CMK (cell line): Measurements from ENCODE around the gene WDR88.
"Not testable (repeated sequence)": the region's sequence is repeated elsewhere in the genome, so short reads cannot be mapped to it uniquely, and the experiment has no call there.

Experiments
- DNase-seq: peaks from one replicate; pipeline ENCODE4 v3.0.0-alpha.2; 2010; ENCODE audit warnings: low read depth

WDR88 gene

DNA sequence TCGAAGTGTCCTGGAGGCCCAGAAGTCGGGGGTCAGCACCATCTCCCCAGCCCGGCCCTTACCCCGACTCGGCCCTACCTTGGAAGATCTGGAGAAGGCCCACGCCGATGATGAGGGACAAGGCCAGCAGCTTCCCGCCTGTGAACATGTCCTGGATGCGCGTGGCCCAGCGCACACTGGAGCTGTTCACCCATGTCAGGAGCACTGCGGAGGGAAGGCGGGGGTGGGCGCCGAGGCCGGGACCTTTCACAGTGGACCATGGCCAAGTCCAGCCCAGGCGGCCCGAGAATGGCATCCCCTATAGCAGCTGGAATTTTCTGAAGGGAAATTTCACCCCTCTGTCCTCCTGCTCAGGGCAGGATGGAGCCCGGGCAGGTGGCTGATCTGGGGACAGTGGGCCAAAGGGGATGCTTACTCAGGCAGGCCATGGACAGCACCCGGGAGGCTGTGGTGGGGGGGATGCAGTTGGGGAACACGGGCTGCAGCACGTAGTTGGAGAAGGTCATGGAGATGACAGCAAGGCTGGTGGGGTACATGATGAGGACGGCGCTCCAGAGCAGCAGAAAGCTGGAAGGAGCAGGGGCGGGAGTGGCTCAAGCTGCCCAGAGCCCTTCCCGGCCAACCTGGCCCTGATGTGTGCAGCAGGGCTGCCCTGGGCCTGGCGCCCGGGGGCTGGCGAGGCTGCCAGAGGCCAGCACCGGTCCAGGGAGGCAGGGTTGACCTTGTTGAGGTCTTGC lies 80.7 kb downstream of the WDR88 start:
- DNase-seq = no peak

GRCh38 chr19:33214596-33214995 lies 82.7 kb downstream of the WDR88 start:
- no peak for DNase-seq

DNA sequence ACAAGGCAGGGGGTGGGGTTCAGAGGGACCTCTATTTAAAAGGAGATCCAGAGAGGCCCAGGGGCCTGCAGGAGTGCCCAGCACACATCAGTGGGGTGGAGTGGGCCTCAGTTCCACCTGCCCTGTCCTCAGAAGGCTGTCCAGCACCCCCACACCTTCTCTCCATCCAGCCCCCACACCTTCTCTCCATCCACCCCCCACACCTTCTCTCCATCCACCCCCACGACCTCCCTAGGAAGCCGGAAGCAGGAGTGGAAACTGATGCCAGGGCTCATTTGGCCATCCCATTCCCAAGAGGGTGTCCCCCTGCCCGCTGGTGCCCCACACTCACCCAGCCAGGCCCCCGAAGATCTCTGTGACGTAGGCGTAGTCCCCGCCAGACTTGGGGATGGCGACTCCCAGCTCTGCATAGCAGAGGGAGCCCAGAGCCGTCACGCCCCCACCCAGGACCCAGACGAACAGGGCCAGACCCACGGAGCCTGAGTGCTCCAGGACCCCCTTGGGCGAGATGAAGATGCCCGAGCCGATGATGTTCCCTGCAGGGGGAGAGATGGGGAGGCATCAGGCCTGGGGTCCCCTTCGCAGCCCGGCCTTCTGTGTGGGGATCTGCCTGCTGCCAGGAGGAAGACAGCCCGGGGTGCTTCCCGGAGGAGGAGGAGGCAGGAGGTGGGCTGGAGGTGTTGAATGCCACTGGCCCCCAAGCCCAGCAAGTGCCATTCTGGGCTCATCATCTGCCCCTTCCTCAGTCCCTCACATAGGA lies 83.7 kb downstream of the WDR88 start:
- DNase-seq = no peak

DNA sequence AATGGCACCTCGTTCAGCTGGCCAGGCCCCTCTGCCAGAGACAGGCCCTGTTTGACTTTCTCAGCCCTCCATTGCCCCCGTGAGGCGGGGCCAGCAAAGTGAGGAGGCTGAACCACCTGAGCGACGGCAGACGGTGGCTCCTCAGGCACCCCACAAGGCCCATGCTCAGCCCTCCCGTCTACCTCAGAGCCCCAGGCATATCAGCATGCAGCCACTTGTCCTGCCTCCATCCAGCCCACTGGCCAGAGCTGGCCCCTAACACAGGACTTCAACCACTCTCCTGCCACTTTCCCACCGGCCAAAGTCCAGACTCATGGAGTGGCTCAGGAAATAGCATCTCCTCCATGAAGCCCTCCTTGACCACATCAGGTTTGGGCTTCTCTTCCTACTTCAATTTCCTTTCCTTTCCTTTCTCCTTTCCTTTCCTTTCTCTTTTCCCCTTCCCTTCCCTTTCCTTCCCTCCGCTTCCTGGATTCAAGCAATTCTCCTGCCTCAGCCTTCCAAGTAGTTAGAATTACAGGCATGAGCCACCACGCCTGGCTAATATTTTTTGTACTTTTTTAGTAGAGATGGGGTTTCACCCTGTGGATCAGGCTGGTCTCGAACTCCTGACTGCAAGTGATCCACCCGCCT lies 84.4 kb downstream of the WDR88 start:
- no peak for DNase-seq

DNA sequence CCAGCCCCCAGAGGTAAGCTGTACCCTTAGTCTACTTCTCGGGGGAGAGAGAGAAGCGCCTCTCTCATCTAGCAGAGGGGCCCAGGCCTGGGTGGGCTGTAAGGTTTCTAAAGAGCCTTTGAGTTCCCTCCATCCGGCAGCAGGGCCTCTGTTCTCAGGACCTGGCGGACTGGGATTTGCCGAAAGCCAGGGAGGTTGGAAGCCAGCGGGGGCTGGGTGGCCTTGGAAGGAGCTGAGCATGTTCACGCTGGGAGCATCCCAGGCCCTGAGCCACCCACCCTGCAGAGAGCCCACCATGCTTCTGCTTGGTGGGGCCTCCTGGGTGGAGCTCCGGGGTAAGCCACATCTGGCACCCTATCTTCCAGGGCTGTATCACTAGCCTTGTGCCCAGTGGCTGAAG lies 86.0 kb downstream of the WDR88 start:
- no peak for DNase-seq

- no peak for DNase-seq
These were observed 87.4 kb downstream of the WDR88 start for GRCh38 chr19:33219261-33219815.

- no peak for DNase-seq
These were observed 88.2 kb downstream of the WDR88 start for GRCh38 chr19:33220115-33220514.

DNA sequence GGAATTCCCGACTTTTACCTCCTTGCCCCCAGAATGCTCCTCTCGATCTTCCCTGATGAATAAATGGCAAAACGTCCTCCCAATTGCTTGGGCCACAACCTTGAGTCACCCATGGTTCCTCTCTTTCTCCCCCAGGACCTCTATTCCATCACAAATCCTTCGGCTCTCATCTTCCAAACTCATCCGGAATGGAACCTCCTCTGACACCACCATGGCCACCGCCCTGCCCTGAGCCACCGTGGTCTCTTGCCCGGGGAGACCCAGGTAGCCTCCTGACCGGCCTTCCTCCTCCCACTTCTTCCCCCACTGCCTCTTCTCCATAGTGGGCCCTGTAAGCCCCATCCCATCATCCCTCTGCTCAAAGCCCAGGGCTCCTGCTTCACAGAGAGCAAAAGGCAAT lies 88.8 kb downstream of the WDR88 start:
- DNase-seq = no peak

- no peak for DNase-seq
These were observed 89.7 kb downstream of the WDR88 start for GRCh38 chr19:33221638-33222037.

GRCh38 chr19:33222255-33222654 lies 90.3 kb downstream of the WDR88 start:
- DNase-seq = not testable (repeated sequence)

GRCh38 chr19:33224694-33225457 lies 93.0 kb downstream of the WDR88 start:
- DNase-seq = no peak
